BLaER1 treated with 17β-estradiol and CSF1 and Interleukin-3, amounts not matched to agents 10 nM and 100 nM (cell line): Measurements from ENCODE around the gene LRRC49.

ENCODE experiments used
- H3K27ac ChIP-seq, 11 experiments: shearing (Covaris generic); formaldehyde crosslinking; 2 replicates each; pipeline ENCODE4 v1.8.1; 2022
- H3K27me3 ChIP-seq, 11 experiments: shearing (Covaris generic); formaldehyde crosslinking; 2 replicates each; pipeline ENCODE4 v1.8.1; 2022
- H3K36me3 ChIP-seq, 11 experiments: shearing (Covaris generic); formaldehyde crosslinking; 2 replicates each; pipeline ENCODE4 v1.8.1; 2022
- H3K4me1 ChIP-seq, 10 experiments: shearing (Covaris generic); formaldehyde crosslinking; 2 replicates each; pipeline ENCODE4 v1.8.1; 2022
- H3K4me2 ChIP-seq, 11 experiments: shearing (Covaris generic); formaldehyde crosslinking; 2 replicates each; pipeline ENCODE4 v1.8.1; 2022
- H3K4me3 ChIP-seq, 10 experiments: shearing (Covaris generic); formaldehyde crosslinking; 2 replicates each; pipeline ENCODE4 v1.8.1; 2022
- H3K9ac ChIP-seq, 11 experiments: shearing (Covaris generic); formaldehyde crosslinking; 2 replicates each; pipeline ENCODE4 v1.8.1; 2022
- H3K9me3 ChIP-seq, 11 experiments: shearing (Covaris generic); formaldehyde crosslinking; replicated peaks in 1 of 11; 2 replicates each; pipeline ENCODE4 v1.8.1; 2022
- H4K20me1 ChIP-seq, 11 experiments: shearing (Covaris generic); formaldehyde crosslinking; 2 replicates each; pipeline ENCODE4 v1.8.1; 2022
- Cebpa-rat ChIP-seq, 11 experiments: shearing (Covaris generic); IDR thresholded peaks; 2 replicates each; pipeline ENCODE4 v1.8.1; 2022

LRRC49 gene

DNA sequence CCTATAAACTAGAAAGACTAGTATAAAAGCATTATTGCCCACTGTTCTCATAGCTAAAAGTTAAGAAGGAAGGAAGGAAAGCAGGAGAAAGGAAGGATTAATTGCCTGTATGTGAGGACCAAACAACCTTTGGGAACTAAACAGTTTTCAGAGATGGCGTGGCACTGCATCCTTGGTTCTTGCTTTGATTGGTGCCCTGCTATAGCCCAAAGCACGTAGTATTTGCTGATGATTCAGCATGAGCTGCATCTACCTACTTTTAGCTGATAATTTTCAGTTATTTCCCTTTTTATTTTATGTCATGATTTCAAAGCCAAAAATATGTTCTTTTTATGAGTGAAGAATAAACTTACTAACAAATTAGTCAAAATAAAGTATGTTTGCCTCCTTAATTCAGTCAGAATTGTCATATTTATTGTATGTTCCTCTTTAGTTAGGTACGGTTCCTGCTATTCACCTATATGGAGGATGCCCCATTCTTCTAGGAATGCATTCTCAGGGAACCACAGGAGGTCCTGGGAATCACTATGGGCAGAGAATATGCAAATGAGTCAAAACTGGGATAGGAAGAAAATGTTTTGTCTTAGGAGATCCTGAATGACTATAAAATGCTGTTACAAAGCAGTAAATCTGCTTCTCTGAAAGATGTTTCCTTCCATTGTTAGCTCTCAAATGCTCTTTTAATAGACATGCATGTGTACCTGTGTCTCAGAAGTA, 157.2 kb downstream of the LRRC49 start:
- no peaks in the 10 kb centered on the region for H3K27me3 ChIP-seq
- no peak overlapping the region for H3K9ac ChIP-seq
- no peak overlapping the region for H3K4me3 ChIP-seq
- H4K20me1 ChIP-seq, result no peaks in the 10 kb centered on the region
- no peaks in the 10 kb centered on the region for H3K4me1 ChIP-seq
- H3K27ac ChIP-seq, result no peak overlapping the region
- peaks cover 0 to 6% (median 0%) of the 10 kb centered on the region in 11 experiments; a peak in 1 of 22 replicates for H3K9me3 ChIP-seq
- no peak overlapping the region for H3K4me2 ChIP-seq
- TF ChIP-seq Cebpa-rat (IDR thresholded peaks at IDR 0.05), result no peak
- no peaks in the 10 kb centered on the region for H3K36me3 ChIP-seq

DNA sequence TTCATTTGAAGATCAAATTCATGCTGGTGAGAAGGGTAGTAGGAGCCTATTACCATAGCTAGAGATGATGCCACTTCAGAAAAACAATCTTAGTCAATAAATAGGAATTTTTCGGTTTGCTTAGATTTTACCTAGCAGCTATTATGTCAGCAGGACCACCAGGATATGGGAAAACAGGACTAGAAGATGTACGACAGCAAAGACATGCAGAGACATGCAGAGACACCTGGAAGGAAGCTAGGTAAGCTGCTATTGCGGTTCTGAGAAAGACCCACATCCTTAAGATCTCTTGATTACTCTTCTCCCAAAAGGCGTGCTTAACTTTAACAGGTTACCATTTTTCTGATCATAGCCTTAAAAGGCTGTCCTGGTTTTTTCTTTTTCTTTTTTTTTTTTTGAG, 157.8 kb downstream of the LRRC49 start:
- H3K9ac ChIP-seq, result no peak overlapping the region
- no peak overlapping the region for H3K4me3 ChIP-seq
- H3K4me1 ChIP-seq, result no peaks in the 10 kb centered on the region
- peaks cover 0 to 6% (median 0%) of the 10 kb centered on the region in 11 experiments; a peak in 1 of 22 replicates for H3K9me3 ChIP-seq
- no peak overlapping the region for H3K4me2 ChIP-seq
- H3K27me3 ChIP-seq, result no peaks in the 10 kb centered on the region
- no peaks in the 10 kb centered on the region for H4K20me1 ChIP-seq
- H3K36me3 ChIP-seq, result no peaks in the 10 kb centered on the region
- no peak overlapping the region for H3K27ac ChIP-seq
- no peak for TF ChIP-seq Cebpa-rat (IDR thresholded peaks at IDR 0.05)

DNA sequence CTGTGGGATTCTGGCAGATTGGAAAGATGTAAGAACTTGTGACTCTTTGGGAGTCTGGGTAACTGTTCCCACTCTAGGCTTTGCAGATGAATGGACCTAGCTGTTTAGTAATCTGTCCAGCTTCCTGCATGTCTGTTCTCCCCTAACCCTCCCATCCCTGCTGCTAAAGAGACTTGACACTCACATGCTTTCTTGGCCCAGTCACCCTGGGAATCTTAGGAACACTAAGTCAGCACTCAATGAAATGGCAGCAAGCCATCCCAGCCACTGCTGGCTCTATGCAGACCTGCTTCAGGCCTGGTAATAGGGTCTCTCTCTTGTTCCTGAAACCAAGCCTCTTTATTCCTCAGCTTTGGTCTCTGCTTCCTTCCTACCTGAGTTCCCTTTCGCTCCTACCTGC, 158.9 kb downstream of the LRRC49 start:
- H3K27me3 ChIP-seq, result no peaks in the 10 kb centered on the region
- no peak overlapping the region for H3K4me3 ChIP-seq
- no peak for TF ChIP-seq Cebpa-rat (IDR thresholded peaks at IDR 0.05)
- no peak overlapping the region for H3K9ac ChIP-seq
- no peaks in the 10 kb centered on the region for H4K20me1 ChIP-seq
- H3K4me1 ChIP-seq, result no peaks in the 10 kb centered on the region
- no peak overlapping the region for H3K27ac ChIP-seq
- no peaks in the 10 kb centered on the region for H3K36me3 ChIP-seq
- peaks cover 0 to 6% (median 0%) of the 10 kb centered on the region in 11 experiments; a peak in 1 of 22 replicates for H3K9me3 ChIP-seq
- no peak overlapping the region for H3K4me2 ChIP-seq

DNA sequence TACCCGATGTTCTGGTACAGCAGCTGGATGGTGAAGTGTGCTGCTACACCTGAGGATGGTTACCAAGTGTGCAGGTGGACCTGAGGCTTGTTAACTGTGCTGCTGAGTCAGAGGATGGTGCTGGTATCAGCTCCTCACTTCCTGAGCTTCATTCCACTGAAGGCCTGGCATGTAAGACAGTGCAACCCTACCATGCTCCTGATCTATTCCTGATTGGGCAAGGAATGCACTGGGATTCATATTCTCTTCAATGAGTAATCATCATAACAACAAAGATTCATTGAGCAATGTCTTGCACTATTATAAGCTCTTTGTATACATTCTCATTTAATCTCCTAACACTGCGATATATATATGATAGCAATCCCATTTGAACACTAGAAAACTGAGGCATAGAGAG, 159.7 kb downstream of the LRRC49 start:
- TF ChIP-seq Cebpa-rat (IDR thresholded peaks at IDR 0.05), result no peak
- no peaks in the 10 kb centered on the region for H4K20me1 ChIP-seq
- no peak overlapping the region for H3K4me2 ChIP-seq
- H3K4me1 ChIP-seq, result no peaks in the 10 kb centered on the region
- H3K27me3 ChIP-seq, result no peaks in the 10 kb centered on the region
- H3K9ac ChIP-seq, result no peak overlapping the region
- 0 out of 22 replicates have a peak, but pooled peaks cover 0 to under 1% (median 0%) of the 10 kb centered on the region in 11 experiments for H3K9me3 ChIP-seq
- H3K36me3 ChIP-seq, result no peaks in the 10 kb centered on the region
- H3K27ac ChIP-seq, result no peak overlapping the region
- no peak overlapping the region for H3K4me3 ChIP-seq

DNA sequence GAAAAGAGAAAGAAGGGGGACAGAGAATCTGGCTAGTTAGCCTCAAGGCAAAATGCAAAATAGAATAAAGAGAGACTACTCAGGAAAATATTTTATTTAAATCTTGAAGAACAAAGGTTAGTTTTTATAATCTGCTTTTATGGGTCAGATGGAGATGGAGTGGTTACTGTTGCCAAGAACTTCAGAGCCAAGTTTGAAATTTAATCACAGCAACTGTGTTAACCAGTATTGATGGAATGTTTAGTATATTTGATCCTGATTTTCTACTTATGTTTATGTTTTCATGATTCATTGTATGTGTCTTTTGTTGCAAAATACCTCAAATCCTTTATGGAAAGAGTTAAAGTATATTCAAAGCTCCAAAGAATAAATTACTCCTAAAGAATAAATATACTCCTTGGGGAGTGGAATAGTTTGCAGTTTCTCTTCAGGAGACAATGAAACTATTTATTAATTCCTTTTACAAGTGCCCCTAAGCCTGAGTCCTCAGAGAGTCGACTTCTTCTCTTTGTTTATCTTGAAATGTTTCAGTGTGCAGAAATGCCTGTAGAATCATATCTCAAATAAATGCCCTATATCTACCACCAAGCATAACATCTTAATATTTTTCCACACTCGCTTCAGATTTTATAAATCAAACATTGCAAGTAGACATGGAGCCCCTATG, 161.8 kb downstream of the LRRC49 start:
- Histone ChIP-seq H4K20me1 (no peaks in the 10 kb centered on the region), H3K36me3 (no peaks in the 10 kb centered on the region), H3K4me2 (no peak overlapping the region), H3K27me3 (no peaks in the 10 kb centered on the region), H3K9me3 (peaks cover 3 to 14% (median 7%) of the 10 kb centered on the region in 11 experiments; a peak in 7 of 22 replicates), H3K9ac (no peak overlapping the region), H3K4me3 (no peak overlapping the region), H3K27ac (no peak overlapping the region), H3K4me1 (no peaks in the 10 kb centered on the region)
- TF ChIP-seq Cebpa-rat (IDR thresholded peaks at IDR 0.05), result no peak

DNA sequence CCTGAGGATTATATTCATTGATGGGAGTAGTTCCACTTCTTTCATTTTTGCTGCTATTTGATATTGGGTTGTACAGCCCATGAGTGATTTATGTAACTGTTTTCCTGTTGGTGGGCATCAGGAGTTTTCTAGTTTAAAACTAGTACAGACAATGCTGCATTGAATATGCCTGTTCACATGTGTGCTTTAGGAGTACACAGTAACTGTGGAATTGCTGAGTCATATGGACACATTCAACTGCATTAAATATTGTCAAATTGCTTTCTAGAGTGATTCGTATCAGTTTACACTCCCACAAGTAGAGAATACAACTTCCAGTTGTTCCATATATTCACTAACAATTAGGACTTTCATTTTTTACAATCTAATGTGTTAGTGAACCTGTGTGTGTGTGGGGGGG, 162.8 kb downstream of the LRRC49 start:
- Histone ChIP-seq H3K27ac (no peak overlapping the region), H3K36me3 (no peaks in the 10 kb centered on the region), H3K9me3 (peaks cover 3 to 14% (median 8%) of the 10 kb centered on the region in 11 experiments; a peak in 7 of 22 replicates), H3K4me2 (no peak overlapping the region), H3K9ac (no peak overlapping the region), H3K4me1 (no peaks in the 10 kb centered on the region), H3K27me3 (no peaks in the 10 kb centered on the region), H3K4me3 (no peak overlapping the region), H4K20me1 (no peaks in the 10 kb centered on the region)
- TF ChIP-seq Cebpa-rat (IDR thresholded peaks at IDR 0.05), result no peak

DNA sequence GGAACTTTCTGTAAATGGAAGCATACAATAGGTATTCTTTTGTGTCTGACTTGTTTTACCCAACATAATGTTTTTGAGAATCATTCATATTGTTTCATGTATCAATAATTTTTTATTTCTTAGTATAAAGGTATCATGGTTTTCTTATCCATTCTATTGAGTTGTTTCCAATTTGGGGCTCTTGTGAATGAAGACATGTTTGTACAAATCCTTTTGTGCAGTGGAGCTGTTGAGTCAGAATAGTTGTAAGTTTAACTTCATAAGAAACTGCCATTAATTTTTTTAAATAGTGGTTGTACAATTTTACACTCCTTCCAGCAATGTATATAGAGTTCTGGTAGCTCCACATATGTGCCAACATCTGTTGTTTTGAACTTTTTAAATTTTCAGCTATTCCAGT, 163.5 kb downstream of the LRRC49 start:
- H3K27me3 ChIP-seq, result no peaks in the 10 kb centered on the region
- no peak overlapping the region for H3K9ac ChIP-seq
- TF ChIP-seq Cebpa-rat (IDR thresholded peaks at IDR 0.05), result no peak
- no peaks in the 10 kb centered on the region for H3K4me1 ChIP-seq
- no peaks in the 10 kb centered on the region for H3K36me3 ChIP-seq
- peaks cover 3 to 14% (median 10%) of the 10 kb centered on the region in 11 experiments; a peak in 7 of 22 replicates for H3K9me3 ChIP-seq
- no peaks in the 10 kb centered on the region for H4K20me1 ChIP-seq
- H3K27ac ChIP-seq, result no peak overlapping the region
- no peak overlapping the region for H3K4me2 ChIP-seq
- H3K4me3 ChIP-seq, result no peak overlapping the region

DNA sequence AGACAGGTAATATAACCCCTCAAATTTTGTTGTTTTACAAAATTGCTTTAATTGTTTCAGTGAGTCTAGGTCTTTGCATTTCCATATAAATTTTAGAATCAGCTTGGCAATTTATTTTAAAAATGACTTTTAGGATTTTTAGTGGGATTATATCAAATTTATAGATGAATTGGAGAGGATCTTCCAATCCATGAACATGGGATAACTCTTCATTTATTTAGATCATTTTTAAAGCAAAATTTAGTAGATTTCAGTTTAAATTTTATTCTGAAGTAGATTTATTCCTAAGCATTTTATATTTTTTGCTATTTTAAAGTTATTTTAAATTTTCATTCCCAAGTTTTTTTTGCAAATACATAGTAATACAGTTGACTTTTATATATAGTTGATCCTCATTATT, 164.5 kb downstream of the LRRC49 start:
- no peak overlapping the region for H3K27ac ChIP-seq
- H4K20me1 ChIP-seq, result no peaks in the 10 kb centered on the region
- H3K4me1 ChIP-seq, result no peaks in the 10 kb centered on the region
- no peak overlapping the region for H3K9ac ChIP-seq
- no peaks in the 10 kb centered on the region for H3K36me3 ChIP-seq
- TF ChIP-seq Cebpa-rat (IDR thresholded peaks at IDR 0.05), result no peak
- no peak overlapping the region for H3K4me3 ChIP-seq
- no peaks in the 10 kb centered on the region for H3K27me3 ChIP-seq
- no peak overlapping the region for H3K4me2 ChIP-seq
- H3K9me3 ChIP-seq, result peaks cover 3 to 15% (median 11%) of the 10 kb centered on the region in 11 experiments; a peak in 7 of 22 replicates

DNA sequence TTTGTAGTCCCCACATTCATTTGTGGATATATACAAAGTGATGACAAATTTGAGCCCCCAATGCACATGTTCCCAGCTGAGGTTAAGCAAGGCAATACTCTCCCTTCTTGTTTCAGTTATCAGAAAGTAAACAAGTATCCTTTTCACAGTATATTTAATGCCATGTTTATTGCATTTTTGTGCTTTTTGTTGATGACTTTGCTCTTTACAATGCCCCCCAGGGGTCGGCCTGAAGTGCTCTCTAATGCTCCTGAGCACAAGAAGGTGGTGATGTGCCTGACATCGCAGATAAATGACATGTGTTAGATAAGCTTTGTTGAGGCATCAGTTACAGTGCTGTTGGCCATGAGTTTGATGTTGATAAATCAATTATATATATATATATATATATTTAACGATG, 165.0 kb downstream of the LRRC49 start:
- Histone ChIP-seq H3K27ac (no peak overlapping the region), H3K9ac (no peak overlapping the region), H3K27me3 (no peaks in the 10 kb centered on the region), H3K4me2 (no peak overlapping the region), H3K4me3 (no peak overlapping the region), H3K36me3 (no peaks in the 10 kb centered on the region), H3K9me3 (peaks cover 3 to 18% (median 12%) of the 10 kb centered on the region in 11 experiments; a peak in 8 of 22 replicates), H4K20me1 (no peaks in the 10 kb centered on the region), H3K4me1 (no peaks in the 10 kb centered on the region)
- no peak for TF ChIP-seq Cebpa-rat (IDR thresholded peaks at IDR 0.05)
